Muscle of leg (tissue), 11 donors: ENCODE measurements around the gene TSLP. TPM values are rescaled to one million over a fixed set of nuclear protein-coding genes. Genes with fewer than 3 reads are reported as not detected.

Source experiments
- DNase-seq: peaks from one replicate; pipeline ENCODE4 v3.0.0; 2013
- H3K27ac ChIP-seq: one replicate; pipeline ENCODE4 v1.5.1; 2013; ENCODE audit warnings: mild to moderate bottlenecking, low read length, control low read depth
- H3K27me3 ChIP-seq: one replicate; pipeline ENCODE4 v1.6.1; 2013; ENCODE audit warnings: low read length; ENCODE audit not compliant: control insufficient read depth, insufficient read depth
- H3K36me3 ChIP-seq: one replicate; pipeline ENCODE4 v1.6.1; 2013; ENCODE audit warnings: low read length; ENCODE audit not compliant: control insufficient read depth, insufficient read depth
- H3K4me1 ChIP-seq: one replicate; pipeline ENCODE4 v1.6.1; 2013; ENCODE audit warnings: low read length; ENCODE audit not compliant: control insufficient read depth, insufficient read depth
- H3K4me3 ChIP-seq: one replicate; pipeline ENCODE4 v1.5.1; 2013; ENCODE audit warnings: low read length, control low read depth
- H3K9me3 ChIP-seq: replicated peaks from 2 replicates; pipeline ENCODE4 v1.6.1; 2013; ENCODE audit warnings: low read depth, low read length; ENCODE audit not compliant: control insufficient read depth
- WGBS: methylation state at CpG from one replicate; pipeline ENCODE4 v1.1.5; 2013; ENCODE audit warnings: missing lambda C conversion rate; ENCODE audit not compliant: insufficient coverage; 5-methylcytosine and 5-hydroxymethylcytosine counted together
- polyA plus RNA-seq, 8 donors: library from polyadenylated mRNA; unstranded; fragments of 120-200 nt; gene quantifications; one replicate each; pipeline versions ENCODE4 v1.2.1 to v1.2.3, GENCODE V29; 2013; ENCODE audit warnings: inconsistent platforms in 1 of 8, low replicate concordance in 1 of 8; ENCODE audit not compliant: insufficient read length in 8 of 8, insufficient read depth in 1 of 8
- total RNA-seq: library from RNA; stranded (reverse); fragments of 120-200 nt; gene quantifications from one replicate; pipeline ENCODE4 v1.2.4, GENCODE V29; 2013

TSLP gene
- total and polyA plus RNA-seq, 9 donors = 0.09 to 0.37 (median 0.26) TPM

DNA sequence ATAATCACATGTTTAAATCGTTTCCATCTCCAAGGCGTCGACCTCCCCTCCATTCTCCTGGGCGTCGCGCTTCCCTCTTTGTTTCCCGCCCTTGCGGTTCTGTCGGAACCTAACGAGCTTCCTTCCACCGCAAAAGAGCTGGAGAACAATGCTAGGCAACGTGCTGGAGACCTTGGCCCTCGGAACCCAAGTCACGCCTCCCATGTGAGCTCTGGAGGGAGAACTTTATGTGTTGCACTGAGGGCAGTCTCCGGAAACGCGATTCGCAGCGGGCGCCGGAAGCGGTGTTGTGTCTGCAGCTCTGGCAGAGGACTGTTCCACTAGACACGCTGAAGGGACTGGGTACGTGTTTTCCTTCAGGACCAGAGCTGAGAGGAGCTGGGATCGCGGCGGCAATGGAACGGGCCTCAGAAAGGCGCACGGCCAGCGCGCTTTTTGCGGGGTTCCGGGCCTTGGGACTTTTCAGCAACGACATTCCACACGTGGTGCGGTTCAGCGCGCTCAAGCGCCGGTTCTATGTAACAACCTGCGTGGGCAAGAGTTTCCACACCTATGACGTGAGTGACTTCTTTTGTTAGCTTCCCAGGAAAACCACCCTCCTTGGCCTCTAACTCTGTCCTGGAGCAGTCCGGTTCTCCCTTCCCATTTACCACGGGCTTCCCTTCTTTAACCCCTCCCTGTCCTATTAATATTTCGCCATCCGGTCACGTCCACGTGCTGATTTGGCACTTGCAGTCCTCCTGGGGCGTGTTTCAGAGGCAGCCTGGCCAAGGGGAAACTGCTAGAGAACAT is 20.7 kb downstream of the TSLP start, which contains the start of gene WDR36:
TSS of gene WDR36 (plus strand) at position 287 of the 792 bp plus-strand sequence. CDS start at position 396, 109 bp downstream.
- Histone ChIP-seq H3K27ac (peak within 1 kb of the TSS; percentile 77), H3K9me3 (no peaks in the 10 kb centered on the region), H3K36me3 (no peaks in the 10 kb centered on the region), H3K27me3 (no peaks in the 10 kb centered on the region), H3K4me3 (peak within 1 kb of the TSS; percentile 74), H3K4me1 (peaks cover 2% of the 10 kb centered on the region)
- 0% methylated on average over 42 of the region's 50 CpGs for WGBS
- DNase-seq = peak; percentile 96

DNA sequence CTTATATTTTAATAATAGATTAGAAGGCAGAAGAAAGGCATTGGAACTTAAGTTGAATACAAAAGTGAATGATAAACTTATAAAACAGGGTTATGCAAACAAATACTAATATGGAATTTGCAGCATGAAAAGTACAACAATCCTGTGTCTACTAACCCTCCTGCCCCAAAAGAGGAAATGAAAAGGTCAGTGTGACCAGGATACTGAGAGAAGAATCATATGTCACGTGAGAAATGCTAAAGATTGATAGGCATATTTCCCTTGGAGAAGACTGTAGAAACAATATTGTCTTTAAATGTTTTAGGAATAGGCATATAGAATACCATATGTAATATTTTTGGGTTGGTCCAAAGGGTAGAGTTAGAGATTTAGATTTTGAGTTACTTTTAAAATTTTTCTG is 24.5 kb downstream of the TSLP start:
- H3K9me3 ChIP-seq = no peaks in the 10 kb centered on the region
- H3K27ac ChIP-seq = no peak overlapping the region
- peaks cover 9% of the 10 kb centered on the region for H3K36me3 ChIP-seq
- no peaks in the 10 kb centered on the region for H3K27me3 ChIP-seq
- WGBS = no CpG with 5 or more reads among the region's 1 CpG
- peaks cover 2% of the 10 kb centered on the region for H3K4me1 ChIP-seq
- DNase-seq = no peak
- no peak overlapping the region for H3K4me3 ChIP-seq

DNA sequence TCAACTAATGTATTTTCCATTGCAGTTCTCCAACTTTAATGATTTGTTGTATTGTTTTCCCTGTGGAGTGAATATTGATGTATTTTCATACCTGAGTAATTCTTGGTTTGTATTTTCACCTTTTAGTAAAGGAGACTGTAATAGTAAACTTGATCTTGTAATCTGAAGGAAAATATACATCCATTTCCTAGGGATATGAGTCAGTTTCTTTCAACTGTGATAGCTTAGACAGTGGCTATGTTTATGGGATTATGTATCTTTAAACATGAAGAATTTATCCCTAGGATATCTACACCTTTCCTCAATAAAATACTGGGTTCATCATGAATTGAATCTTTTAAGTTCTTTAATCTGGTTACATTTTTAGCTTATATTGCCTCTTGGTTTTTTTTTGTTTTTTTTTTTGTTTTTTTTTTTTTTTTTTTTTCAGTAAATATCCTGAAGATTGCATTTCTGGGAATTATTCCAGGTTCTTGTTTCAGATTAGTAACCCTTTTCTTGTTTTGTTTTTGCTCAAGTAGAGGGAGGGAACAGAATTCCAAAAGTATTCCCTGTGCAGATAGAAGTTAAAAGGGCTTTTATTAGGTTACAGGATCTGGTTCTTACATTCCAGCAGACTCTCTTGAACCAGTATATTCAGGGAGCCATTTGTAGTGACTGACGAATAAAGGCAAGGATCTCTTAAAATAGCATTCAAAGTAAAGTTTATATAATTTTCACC is 27.7 kb downstream of the TSLP start:
- no peaks in the 10 kb centered on the region for H3K9me3 ChIP-seq
- H3K36me3 ChIP-seq = peaks cover 11% of the 10 kb centered on the region
- no peak overlapping the region for H3K4me3 ChIP-seq
- no peaks in the 10 kb centered on the region for H3K27me3 ChIP-seq
- H3K27ac ChIP-seq = no peak overlapping the region
- WGBS = no CpG with 5 or more reads among the region's 1 CpG
- H3K4me1 ChIP-seq = no peaks in the 10 kb centered on the region
- DNase-seq = no peak

DNA sequence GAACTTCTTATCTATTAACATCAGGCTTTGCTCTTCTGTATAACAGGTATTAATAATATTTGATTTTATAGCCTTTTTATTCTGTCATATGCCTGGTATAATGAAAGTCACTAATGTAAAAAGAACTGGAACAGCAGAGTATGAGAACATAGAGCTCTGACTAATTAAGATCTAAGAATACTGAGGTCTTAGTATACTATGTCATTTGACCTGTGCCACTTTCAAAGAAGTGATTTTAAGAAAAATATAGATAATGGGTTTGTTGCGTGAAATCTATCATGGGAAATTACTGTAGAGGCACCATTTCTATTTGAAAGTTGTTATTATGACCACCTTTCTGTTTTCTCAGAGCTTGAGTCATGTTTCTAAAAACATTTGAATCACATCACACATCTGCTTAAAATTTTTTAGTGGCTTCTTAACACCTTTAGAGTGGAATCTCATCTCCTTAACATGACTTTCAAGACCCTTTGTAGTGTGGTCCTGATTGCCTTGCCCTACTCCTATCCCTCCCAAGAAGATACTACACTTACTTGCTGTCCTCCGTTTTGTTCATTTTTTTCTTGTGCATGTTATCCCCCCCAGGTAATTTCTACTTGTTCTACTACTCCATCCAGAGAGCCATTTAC is 34.9 kb downstream of the TSLP start:
- no peak for DNase-seq

DNA sequence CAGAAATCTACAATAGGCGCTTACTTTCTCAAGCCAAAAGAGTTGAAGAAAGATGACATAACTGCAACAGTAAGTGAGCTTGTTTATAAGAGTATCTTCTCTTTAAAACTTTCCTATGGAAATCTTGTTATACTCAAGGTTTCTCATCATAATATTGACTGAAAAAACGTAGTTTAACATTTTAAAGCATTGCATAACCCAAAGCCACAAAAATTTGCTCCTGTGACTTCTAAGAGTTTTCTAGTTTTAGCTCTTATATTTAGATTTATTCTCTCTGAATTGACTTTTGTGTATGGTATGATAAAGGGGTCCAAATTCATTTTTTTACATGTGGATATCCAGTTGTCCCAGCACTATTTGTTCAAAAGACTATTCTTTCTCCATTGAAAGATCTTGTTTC is 35.9 kb downstream of the TSLP start:
- DNase-seq = no peak
- Histone ChIP-seq H3K4me1 (no peaks in the 10 kb centered on the region), H3K4me3 (no peak overlapping the region), H3K27ac (no peak overlapping the region), H3K27me3 (no peaks in the 10 kb centered on the region), H3K9me3 (no peaks in the 10 kb centered on the region), H3K36me3 (peaks cover 13% of the 10 kb centered on the region)
- no CpG with 5 or more reads among the region's 2 CpGs for WGBS

More for the DNA sequence above, 34.9 kb downstream of the TSLP start:
- Histone ChIP-seq H3K27me3 (no peaks in the 10 kb centered on the region), H3K4me3 (no peak overlapping the region), H3K27ac (no peak overlapping the region), H3K36me3 (peaks cover 13% of the 10 kb centered on the region), H3K4me1 (no peaks in the 10 kb centered on the region), H3K9me3 (no peaks in the 10 kb centered on the region)
- 100% methylated on average over 1 of the region's 2 CpGs for WGBS

DNA sequence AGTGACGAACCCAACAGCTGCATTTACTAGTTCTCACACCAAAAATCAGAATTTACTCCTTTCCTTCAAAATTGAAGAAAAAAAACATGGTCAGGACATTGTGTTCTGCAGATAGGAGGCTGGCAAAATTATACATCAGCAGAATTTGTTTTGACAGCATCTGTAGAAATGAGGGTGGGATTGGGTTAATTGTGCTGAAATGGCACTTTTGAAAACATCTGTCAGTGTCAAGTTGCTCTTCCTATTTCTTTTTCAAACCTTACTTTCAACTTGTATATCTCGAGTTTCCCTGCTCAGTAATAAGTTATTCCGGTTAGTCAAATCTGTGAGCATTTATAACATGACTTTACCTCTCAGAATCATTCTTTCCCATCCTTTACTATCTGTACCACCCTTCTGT is 40.4 kb downstream of the TSLP start:
- no peaks in the 10 kb centered on the region for H3K4me1 ChIP-seq
- H3K27ac ChIP-seq = no peak overlapping the region
- no peak overlapping the region for H3K4me3 ChIP-seq
- peak; percentile 30 for DNase-seq
- no peaks in the 10 kb centered on the region for H3K27me3 ChIP-seq
- H3K36me3 ChIP-seq = peaks cover 2% of the 10 kb centered on the region
- no CpG with 5 or more reads among the region's 3 CpGs for WGBS
- H3K9me3 ChIP-seq = no peaks in the 10 kb centered on the region

DNA sequence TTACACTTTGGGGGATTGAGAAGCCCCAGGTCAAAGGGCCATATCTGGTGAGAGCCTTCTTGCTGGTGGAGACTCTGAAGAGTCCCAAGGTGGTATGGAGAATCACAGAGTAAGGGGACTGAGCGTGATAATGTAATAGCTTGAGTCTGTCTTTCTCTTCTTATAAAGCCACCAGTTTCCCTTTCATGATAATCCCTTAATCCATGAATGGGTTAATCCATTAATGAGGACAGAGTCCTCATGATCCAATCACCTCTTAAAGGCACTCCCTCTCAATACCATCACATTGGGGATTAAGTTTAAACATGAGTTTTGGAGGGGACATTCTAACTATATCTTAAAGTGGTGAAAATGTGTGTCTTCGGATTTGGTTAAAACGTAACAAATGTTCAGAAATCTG is 42.2 kb downstream of the TSLP start:
- Histone ChIP-seq H3K36me3 (peaks cover 8% of the 10 kb centered on the region), H3K27ac (no peak overlapping the region), H3K4me3 (no peak overlapping the region), H3K4me1 (no peaks in the 10 kb centered on the region), H3K27me3 (no peaks in the 10 kb centered on the region), H3K9me3 (no peaks in the 10 kb centered on the region)
- no peak for DNase-seq
- WGBS = no CpG with 5 or more reads among the region's 3 CpGs

DNA sequence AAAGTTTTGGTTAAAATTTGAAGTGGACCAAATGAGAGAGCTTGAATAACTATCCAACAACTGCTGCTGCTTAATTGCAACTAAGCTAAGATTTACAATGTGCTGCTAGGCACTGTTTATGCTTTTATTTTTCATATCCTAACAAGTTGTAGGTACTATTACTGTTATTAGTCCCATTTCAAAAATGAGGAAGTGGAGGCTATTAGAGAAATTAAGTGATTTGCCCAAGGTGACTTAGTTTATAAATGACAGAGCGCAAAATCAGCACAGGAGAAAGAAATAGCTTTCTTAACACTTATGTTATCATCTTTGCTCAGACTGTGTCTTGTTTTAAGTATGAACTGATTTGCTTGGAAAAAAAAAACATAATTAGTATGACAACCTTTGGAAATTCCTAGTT is 43.7 kb downstream of the TSLP start:
- Histone ChIP-seq H3K4me1 (no peaks in the 10 kb centered on the region), H3K27ac (no peak overlapping the region), H3K27me3 (no peaks in the 10 kb centered on the region), H3K4me3 (no peak overlapping the region), H3K9me3 (no peaks in the 10 kb centered on the region), H3K36me3 (peaks cover 13% of the 10 kb centered on the region)
- no peak for DNase-seq
- WGBS = no CpG with 5 or more reads among the region's 1 CpG

DNA sequence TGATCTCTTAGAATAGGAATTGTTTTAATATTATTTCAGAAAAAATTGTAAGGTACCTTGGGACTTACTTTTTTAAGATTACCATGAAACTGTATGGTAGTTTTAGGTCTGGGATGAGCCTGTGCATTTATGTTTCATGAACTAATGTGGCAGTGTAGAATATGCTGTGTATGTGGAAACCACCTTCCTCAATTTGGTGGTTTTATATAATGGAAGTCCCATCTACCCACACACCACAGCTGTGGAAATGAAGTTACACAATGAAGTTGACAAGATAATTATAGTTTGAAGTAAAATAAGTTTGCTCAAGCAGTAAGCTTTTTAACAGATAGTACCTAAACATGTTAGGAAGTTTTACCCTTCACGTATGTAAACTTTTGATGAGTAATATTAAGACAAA is 45.0 kb downstream of the TSLP start:
- Histone ChIP-seq H3K4me3 (no peak overlapping the region), H3K4me1 (no peaks in the 10 kb centered on the region), H3K27me3 (no peaks in the 10 kb centered on the region), H3K9me3 (no peaks in the 10 kb centered on the region), H3K27ac (no peak overlapping the region), H3K36me3 (peaks cover 17% of the 10 kb centered on the region)
- no CpG with 5 or more reads among the region's 1 CpG for WGBS
- peak; percentile 62 for DNase-seq

DNA sequence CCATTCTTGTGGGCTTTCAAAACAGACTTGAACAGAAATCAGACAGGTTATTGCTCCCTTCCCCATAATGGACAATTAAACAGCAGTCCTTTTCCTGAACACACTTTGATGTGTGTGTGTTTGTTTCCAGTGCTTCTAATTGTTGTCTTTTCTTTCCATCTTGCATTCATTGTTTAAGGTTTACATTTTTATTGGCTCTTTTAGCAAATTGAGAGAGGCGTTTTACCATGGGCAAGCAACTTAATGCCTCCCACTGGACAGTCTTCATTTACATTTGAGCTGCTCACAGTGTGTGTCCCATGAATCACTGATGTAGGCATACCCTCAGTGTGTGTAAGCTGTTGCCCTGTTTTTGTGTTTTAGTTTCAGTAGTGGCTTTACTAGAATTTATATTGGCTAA is 45.6 kb downstream of the TSLP start:
- H3K4me1 ChIP-seq = no peaks in the 10 kb centered on the region
- no peak for DNase-seq
- no peaks in the 10 kb centered on the region for H3K9me3 ChIP-seq
- H3K4me3 ChIP-seq = no peak overlapping the region
- H3K36me3 ChIP-seq = peaks cover 20% of the 10 kb centered on the region
- H3K27ac ChIP-seq = no peak overlapping the region
- WGBS = no CpG with 5 or more reads among the region's 1 CpG
- no peaks in the 10 kb centered on the region for H3K27me3 ChIP-seq
